NCI-H2171 (cell line): ENCODE results near the gene TSHZ1.
"Not testable (repeated sequence)": the region's sequence is repeated elsewhere in the genome, so short reads cannot be mapped to it uniquely, and the experiment has no call there.

Experiments used
- DNase-seq: peaks from one replicate; lab custom pipeline; 2025; lab: John Stamatoyannopoulos, UW

TSHZ1 gene

DNA sequence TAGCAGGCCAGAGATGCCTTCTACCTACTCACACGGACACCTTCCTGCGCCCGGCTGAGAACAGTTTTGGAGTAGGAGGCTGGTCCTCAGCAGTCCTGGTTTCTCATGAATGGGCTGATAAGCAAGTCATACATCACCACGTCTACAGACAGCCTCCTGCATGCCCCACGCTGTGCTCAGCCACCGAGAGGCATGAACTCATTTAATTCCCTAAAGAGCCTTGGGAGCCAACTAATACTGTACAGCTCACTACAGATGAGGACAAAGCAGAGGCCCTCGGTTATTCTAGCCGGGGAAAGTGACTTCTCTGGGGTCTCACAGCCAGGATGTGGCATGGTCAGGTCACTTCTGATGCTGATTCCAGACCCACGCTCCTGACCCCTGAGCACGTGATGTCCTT lies 105.6 kb downstream of the TSHZ1 start:
- no peak for DNase-seq

DNA sequence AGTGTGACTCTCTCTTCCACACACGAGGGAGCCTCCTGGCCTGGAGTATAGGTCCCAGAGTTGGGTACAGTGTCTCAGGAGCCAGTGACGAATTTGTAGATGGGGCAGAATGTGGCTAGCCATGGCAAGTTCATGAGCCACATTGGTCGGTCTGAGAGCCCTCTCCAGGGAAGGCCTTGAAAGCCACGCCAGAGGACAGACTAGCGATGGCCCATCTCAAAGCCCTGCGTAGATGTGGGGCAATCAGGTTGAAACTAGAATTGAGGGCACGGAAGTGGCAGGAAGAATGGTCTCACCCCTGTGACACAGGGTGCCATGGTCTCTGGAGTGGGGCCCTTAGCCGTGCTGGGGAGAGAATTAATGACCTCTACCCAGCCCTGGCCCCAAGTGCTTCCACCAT lies 106.2 kb downstream of the TSHZ1 start:
- no peak for DNase-seq

DNA sequence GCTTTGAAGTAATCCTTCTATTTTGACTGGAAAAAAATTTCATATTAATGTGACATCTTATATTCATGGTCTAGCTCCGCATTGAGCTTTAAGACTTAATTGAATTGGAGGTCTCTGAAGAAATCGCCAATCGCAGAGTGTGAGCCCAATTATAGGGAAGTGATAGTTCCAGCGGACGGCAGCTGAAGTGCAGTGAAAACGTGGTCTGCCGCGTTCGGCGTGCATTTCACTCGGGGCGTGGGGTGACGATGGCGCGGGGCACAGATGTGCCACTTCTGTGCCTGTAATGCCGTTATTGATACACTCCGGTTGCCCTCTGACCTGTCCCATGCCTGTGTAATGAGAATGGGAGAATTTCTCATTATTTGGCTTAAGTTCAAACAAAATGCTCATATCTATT lies 106.7 kb downstream of the TSHZ1 start:
- DNase-seq: no peak

DNA sequence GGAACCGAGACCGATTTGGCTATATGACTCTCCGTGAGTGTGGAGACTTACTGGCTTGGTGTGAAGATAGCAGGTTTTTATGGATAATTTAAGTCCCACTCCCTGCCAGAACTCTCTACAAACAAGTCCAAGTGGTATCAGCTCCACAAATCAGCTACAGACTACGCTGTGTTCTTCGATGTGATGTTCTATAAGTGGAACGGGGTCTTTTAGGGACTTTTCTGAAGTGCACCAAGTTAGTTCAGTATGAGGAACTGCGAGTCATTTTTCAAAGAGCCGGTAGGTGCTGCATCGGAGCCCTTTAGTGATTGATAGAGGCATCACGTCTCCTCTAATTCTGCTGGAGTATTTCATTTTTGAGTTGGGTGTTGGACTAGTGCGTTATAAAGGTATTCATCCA lies 107.1 kb downstream of the TSHZ1 start:
- no peak for DNase-seq

DNA sequence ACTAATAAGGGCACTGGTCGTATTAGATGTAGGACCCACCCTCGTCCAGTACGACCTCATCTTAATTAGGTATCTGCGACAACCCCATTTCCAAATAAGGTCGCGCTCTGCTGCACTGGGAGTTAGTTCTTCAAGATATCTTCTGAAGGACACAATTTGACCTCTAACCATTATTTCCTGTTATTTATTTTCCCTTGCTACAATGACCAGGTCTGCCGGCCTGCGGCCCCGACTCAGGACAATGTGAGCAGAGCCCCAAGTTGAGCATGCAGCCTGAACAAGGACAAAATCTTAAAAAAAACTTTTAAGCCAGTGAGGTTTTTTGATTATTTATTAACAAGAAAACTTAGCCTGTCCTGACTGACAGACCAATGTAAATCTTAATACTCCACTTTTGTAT lies 109.3 kb downstream of the TSHZ1 start:
- no peak for DNase-seq

DNA sequence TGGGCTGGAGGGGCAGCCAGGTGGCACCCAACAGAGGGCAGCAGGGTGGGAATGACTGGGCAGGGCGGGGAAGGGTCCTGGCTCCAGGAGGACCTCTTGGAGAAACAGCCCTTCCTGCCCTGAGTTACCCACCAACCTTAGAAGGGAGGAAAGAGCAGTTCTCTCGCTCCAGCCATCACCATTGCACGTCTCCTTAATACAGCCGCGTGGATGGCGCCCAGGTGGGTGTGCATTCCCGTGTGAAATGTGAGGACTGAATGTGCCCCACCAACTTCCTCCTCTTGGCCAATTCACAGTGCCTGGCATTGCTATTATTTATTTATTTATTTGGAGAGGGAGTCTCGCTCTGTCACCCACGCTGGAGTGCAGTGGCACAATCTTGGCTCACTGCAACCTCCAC lies 109.9 kb downstream of the TSHZ1 start:
- no peak for DNase-seq

DNA sequence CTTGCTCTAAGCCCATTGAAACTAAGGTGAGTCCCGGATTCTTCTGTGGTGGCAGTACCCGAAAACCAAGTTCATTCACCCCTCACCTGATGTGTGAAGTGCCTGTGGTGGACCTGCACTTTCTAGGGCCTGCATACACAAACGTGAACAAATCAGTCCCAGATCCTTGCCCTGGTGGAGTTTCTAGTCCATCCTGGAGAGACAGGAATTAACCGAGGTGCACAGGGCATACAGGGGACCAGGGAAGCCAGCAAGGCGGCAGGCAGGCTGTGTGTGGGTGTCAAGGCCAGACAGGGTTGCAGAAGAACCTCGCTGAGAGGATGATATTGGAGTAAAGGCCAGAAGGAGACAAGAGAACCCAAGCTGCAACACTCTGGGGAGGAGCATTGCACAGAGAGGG lies 110.8 kb downstream of the TSHZ1 start:
- no peak for DNase-seq

DNA sequence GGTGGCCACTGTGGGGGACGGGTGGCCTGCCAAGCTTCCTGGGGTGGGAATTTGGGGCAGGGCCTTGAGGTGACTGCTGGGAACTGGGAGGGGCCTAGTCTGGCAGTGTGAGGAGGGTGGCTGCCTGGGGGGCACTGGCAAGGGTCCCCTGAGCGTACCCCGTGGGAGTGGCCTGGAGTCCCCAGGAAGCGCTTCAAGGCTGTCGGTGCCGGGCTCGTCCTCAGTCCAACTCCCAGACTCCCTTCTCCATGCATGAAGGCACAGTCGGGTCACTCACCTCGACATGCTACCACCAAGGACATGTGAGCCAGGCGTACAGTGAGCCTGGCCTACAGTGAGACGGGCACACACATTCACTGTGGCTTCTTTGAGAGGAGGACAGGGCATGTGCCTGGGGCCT lies 111.6 kb downstream of the TSHZ1 start:
- DNase-seq: no peak

DNA sequence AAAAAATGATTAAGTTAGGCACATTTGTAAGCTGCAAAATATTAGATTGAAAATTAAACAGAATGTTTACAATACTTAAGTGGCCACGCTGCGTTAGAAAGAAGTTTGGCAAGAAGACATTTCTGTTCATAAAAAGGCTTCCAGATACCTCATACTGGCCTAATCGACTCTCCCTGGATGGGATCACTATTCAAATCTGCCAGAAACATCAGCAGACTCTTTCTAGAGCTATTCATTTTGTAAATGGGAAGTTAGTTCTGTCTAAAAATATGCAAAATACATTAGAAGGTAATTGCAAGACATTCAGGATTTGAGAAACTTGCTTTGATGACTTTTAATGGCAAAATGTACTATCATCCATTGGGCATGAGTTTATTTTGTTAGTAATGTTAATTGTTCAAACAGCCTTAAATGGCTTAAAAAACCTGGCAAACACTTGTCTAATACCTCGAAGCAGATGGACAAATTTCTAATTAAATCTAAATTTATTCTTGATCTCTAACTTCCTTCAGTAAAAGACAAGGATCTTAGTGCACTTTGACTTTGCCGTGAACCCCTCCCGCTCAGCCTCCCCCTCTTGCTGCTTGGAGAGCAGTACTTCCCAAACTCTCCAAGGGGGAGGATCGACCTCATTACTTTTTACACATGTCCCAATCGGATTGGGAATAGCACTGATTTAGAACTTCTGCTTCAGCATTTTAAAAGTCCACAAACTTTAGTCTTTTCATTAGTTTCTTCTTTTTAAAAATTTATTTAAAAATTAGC lies 113.4 kb downstream of the TSHZ1 start:
- no peak for DNase-seq

DNA sequence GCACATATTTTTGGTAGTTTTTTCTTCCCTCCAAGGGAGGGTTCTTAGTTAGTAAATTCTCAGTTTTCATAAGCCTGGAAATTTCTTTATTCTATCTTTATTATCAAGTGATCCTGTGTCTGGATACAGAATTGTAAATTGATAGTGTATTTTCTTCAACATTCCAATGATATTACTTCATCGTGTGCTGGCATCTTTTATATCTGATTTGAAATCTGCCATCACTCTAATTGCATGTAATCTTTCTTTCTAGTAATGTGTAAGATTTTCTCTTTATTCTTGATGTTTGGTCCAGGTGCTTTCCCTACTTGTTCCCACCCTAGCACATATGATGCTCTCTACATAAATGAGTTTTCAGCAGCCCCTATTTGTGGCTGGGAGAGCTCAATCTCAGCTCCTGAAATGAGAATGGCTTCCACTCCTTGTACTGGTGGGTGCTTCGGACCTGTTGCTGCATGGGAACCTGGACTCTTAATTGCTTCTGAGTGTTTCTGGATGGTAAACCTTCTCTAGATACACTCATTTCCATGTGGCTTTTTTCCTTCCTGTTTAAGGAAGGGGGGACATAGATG lies 114.2 kb downstream of the TSHZ1 start:
- DNase-seq: no peak

DNA sequence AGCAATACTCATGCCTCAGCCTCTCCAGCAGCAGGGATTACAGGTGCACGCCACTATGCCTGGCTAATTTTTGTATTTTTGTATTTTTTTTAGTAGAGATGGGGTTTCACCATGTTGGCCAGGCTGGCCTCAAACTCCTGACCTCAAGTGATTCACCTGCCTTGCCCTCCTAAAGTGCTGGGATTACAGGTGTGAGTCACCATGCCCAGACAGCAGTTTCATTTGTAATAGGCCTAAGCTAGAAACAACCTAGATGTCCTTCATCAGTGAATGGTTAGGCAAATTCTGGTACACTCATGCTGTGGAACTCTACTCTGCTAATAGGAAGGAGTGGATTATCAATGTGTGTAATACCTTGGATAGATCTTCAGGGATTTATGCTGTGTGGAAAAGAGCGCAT lies 119.2 kb downstream of the TSHZ1 start:
- DNase-seq: not testable (repeated sequence)

DNA sequence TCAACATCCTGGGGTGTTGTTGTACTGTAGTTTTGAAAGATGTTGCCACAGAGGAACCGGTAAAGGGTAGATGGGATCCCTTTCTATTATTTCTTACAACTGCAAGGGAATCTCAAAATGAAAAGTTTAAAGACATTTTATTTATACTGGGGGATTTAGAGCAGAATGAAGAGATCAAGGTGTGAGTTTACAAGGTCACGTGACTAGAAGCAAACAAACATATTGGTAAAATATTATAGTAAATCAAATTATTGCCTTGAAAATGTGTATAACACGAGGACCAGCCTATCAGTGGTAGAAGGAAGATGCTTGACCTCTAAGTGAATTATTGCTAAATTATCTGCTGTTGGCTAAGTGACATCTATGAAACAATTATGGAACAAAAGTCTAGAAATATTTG lies 119.7 kb downstream of the TSHZ1 start:
- no peak for DNase-seq

DNA sequence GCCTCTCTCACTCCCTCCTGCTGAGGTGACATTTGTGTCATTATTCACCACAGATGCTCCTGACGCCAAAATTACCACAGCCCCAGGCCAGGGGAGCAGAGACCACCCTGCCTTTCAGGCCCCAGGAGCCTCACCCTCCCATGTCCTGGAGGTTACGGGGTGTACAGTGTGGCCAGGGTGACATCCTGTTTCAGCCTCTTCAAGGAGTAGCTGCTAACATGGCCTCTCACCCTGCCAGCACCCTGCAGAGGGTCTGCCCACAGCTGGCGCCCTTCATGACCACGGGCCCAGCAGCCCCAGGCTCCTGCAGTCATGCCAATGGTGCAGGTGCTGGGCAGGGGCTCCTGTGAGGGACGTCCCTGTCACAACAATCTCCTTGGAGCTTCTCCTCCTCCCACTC lies 124.3 kb downstream of the TSHZ1 start:
- no peak for DNase-seq

DNA sequence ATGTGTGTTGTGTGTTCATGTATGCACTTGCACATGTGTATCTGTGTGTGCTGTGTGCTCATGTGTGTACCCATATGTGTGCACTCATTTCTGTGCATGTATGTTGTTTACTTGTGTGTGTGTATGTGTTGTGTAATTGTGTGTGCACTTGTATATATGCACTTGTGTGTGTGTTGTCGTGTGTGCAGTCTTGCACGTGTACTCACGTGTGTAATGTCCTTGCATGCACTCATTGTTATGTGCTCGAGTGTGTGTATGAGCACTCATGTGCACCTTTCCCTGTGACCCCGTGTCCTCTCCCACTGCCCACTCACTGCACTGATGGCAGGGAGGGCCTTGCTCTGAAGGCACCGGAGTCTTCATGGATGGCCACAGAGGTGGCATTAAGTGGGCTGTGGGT lies 124.9 kb downstream of the TSHZ1 start:
- no peak for DNase-seq

DNA sequence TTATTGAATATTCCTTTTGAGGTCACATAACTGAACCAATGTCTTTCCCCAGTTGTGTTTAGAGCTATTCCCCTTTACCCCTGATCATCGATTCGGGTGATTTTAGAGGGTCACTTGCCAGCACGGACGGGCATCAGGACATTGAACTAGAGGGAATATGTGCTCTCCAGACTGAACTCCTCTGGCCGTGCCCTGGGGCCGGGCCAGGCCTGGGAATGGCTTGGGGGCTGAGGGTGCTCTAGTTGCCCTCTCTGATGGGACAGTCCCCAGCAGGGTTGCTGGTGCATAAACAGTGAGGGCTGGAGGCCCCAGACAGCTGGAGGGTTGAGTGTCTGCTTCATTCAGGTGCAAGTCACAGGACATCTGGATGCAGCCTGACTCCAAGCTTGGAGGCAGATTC lies 126.2 kb downstream of the TSHZ1 start:
- DNase-seq: no peak

DNA sequence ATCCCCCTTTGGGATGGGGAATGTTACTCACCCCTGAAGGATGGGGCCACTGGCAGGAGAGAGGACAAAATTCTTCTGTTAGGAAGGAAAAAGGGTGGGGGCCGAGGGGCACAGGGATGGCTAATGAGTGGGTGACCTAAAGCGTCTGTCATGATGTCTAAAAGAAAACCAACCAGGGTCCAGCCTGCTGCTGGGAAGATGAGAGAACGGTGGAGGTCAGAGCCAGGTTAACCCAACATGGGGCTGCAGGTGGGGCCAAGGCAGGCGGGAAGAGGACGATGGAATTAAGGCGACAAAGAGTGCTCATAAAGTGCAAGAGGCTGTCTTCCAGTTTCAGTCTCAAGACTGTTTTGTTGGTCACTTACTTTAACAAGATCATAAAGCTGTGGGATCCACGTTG lies 126.8 kb downstream of the TSHZ1 start:
- no peak for DNase-seq

DNA sequence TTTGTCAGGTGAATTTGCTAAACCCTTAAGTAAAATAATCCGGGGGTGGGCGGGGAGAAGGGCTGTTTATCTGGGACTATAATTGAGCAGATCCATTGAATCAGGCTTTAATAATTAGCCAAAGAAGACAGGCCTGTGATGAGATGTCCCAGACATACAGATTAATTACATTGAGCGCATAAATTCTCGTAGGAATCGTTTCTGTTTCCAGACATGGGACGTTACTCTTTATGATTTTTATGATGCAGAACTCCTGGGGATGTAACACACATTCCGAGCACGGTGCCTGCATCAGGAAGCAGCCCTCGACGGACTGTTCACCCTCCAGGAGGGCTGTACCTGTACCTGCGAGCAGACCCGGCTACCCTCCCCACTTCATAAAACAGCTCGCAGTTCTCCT lies 128.0 kb downstream of the TSHZ1 start:
- DNase-seq: no peak
